ENCODE data around the gene HLTF.
"Not testable (repeated sequence)": the region's sequence is repeated elsewhere in the genome, so short reads cannot be mapped to it uniquely, and the experiment has no call there.

Gene HLTF

GRCh38 chr3:149086232-149086988 lies at the start of gene HLTF:
Gene HLTF (minus strand): TSS chr3:149086533. CDS start chr3:149086336, 197 bp downstream.
- peak; percentile 89 to 97 for DNase-seq

- DNase-seq = no peak
These were observed 48.2 kb upstream of the HLTF start for GRCh38 chr3:149134575-149134974.

GRCh38 chr3:149131589-149131988 lies 45.3 kb upstream of the HLTF start:
- DNase-seq = no peak

- peak; percentile 81 to 91 for DNase-seq
These were observed 43.2 kb upstream of the HLTF start, which contains the start of gene HPS3 for GRCh38 chr3:149129326-149130205. Gene HPS3 (plus strand): TSS chr3:149129638. CDS start chr3:149129724, 86 bp downstream.

- DNase-seq = no peak
These were observed 42.5 kb upstream of the HLTF start for GRCh38 chr3:149128821-149129220.

- no peak for DNase-seq
These were observed 36.6 kb upstream of the HLTF start for GRCh38 chr3:149122721-149123578.

- DNase-seq = peak; percentile 22 to 71
These were observed 34.0 kb upstream of the HLTF start for GRCh38 chr3:149120051-149120972.

- DNase-seq = no peak
These were observed 33.1 kb upstream of the HLTF start for GRCh38 chr3:149119466-149119865.

GRCh38 chr3:149118724-149119123 lies 32.4 kb upstream of the HLTF start:
- no peak for DNase-seq

GRCh38 chr3:149115114-149115513 lies 28.8 kb upstream of the HLTF start:
- DNase-seq = no peak

GRCh38 chr3:149114458-149114857 lies 28.1 kb upstream of the HLTF start:
- DNase-seq = no peak

- no peak for DNase-seq
These were observed 18.2 kb upstream of the HLTF start for GRCh38 chr3:149104484-149104883.

GRCh38 chr3:149101641-149102040 lies 15.3 kb upstream of the HLTF start:
- no peak for DNase-seq

GRCh38 chr3:149101154-149101553 lies 14.8 kb upstream of the HLTF start:
- DNase-seq = no peak

- not testable (repeated sequence) for DNase-seq
These were observed 11.7 kb upstream of the HLTF start for GRCh38 chr3:149097987-149098386.

GRCh38 chr3:149095487-149095886 lies 9.2 kb upstream of the HLTF start:
- no peak for DNase-seq

GRCh38 chr3:149091983-149092382 lies 5.7 kb upstream of the HLTF start:
- no peak for DNase-seq

GRCh38 chr3:149090907-149091306 lies 4.6 kb upstream of the HLTF start:
- DNase-seq = no peak

GRCh38 chr3:149090461-149090860 lies 4.1 kb upstream of the HLTF start:
- no peak for DNase-seq

- no peak for DNase-seq
These were observed 3.1 kb upstream of the HLTF start for GRCh38 chr3:149089395-149089794.

- DNase-seq = no peak
These were observed 875 bp upstream of the HLTF start for GRCh38 chr3:149087208-149087607.

GRCh38 chr3:149085828-149086231 lies 503 bp downstream of the HLTF start:
- peak in 1 of 2 experiments; percentile 47 for DNase-seq

Measured in SW 1271 (cell line).